K562 (cell line): ENCODE data around the gene TTBK1. TPM values are rescaled to one million over a fixed set of nuclear protein-coding genes. Genes with fewer than 3 reads are reported as not detected.

Source experiments
- ATAC-seq: fragments of 200-7000 bp; cut with Tn5 transposase; 3 replicates; pipeline ENCODE4 v1.9.1; 2020; ENCODE audit warnings: moderate library complexity
- BruUV-seq: library from RNA; stranded (reverse); fragments of 400-500 nt; replicated peaks from 2 replicates; lab custom pipeline; 2021; lab: Mats Ljungman, UMichigan
- CTCF ChIA-PET: fragments of 300-600 bp; formaldehyde crosslinking; extraction: SDS; loops from one replicate; lab custom pipeline; 2021; ENCODE audit warnings: low intra/inter-chr PET ratio; lab: Yijun Ruan, JAX
- POLR2A ChIA-PET: fragments of 300-600, 350-650 bp; sonication (Branson Sonifier 250); formaldehyde crosslinking; extraction: SDS; loops from one replicate; lab custom pipeline; 2021; ENCODE audit warnings: antibody characterized with exemption, inconsistent platforms; lab: Yijun Ruan, JAX
- DNase-seq, 4 experiments: peaks; one replicate each; pipeline versions ENCODE4 v3.0.0 to v3.0.0-alpha.2; 2011 to 2018; ENCODE audit warnings: low spot score in 3 of 4, mixed read lengths in 3 of 4; ENCODE audit errors: extremely low read depth in 1 of 4
- FAIRE-seq: peaks from 2 replicates; lab custom pipeline; 2011; peaks lifted over from hg19 to GRCh38; lab: Jason Lieb, UNC
- H2AFZ ChIP-seq: 2 replicates; pipeline ENCODE4 v1.6.0; 2011; ENCODE audit warnings: low read depth, low read length, control low read depth, inconsistent platforms
- H3K27ac ChIP-seq: fragments of 200-600 bp; 3 replicates; pipeline ENCODE4 v1.8.0; 2011; ENCODE audit warnings: low read depth, mild to moderate bottlenecking, control low read depth, inconsistent platforms, low read length, moderate library complexity, mixed read lengths; ENCODE audit errors: extremely low read depth
- H3K27me3 ChIP-seq, 2 experiments: fragments of 300-600 bp in 1 of 2; 2 replicates in 1 of 2; 3 replicates in 1 of 2; pipeline versions ENCODE4 v1.6.0 to v1.8.0; 2011; ENCODE audit warnings: inconsistent platforms in 2 of 2, low read length in 2 of 2, mild to moderate bottlenecking in 1 of 2, mixed read lengths in 1 of 2, moderate library complexity in 1 of 2; ENCODE audit not compliant: control insufficient read depth in 2 of 2, insufficient read depth in 2 of 2
- H3K36me3 ChIP-seq: fragments of 300-600 bp; 3 replicates; pipeline ENCODE4 v1.8.0; 2011; ENCODE audit warnings: mild to moderate bottlenecking, low read length, inconsistent platforms; ENCODE audit not compliant: control insufficient read depth, insufficient read depth
- H3K4me1 ChIP-seq, 2 experiments: fragments of 200-600 bp in 1 of 2; replicated peaks in 1 of 2; 2 replicates in 1 of 2; 3 replicates in 1 of 2; pipeline versions ENCODE4 v1.5.1 to v1.8.0; 2011; ENCODE audit warnings: inconsistent platforms in 2 of 2, low read length in 2 of 2, mild to moderate bottlenecking in 1 of 2, mixed read lengths in 1 of 2, moderate library complexity in 1 of 2; ENCODE audit not compliant: control insufficient read depth in 2 of 2, insufficient read depth in 2 of 2
- H3K4me2 ChIP-seq: 2 replicates; pipeline ENCODE4 v1.6.1; 2011; ENCODE audit warnings: low read length, control low read depth, inconsistent platforms, mixed read lengths; ENCODE audit not compliant: insufficient read depth
- H3K4me3 ChIP-seq: fragments of 200-600 bp; sonication (generic), shearing (Covaris generic); 2 replicates; pipeline ENCODE4 v1.5.1; 2016; ENCODE audit warnings: control low read depth, inconsistent platforms
- H3K79me2 ChIP-seq: fragments of 200-600 bp; 3 replicates; pipeline ENCODE4 v1.8.0; 2011; ENCODE audit warnings: low read length, inconsistent platforms; ENCODE audit not compliant: control insufficient read depth, insufficient read depth
- H3K9ac ChIP-seq, 2 experiments: 2 replicates each; pipeline versions ENCODE4 v1.6.0 to v1.6.1; 2011; ENCODE audit warnings: low read depth in 2 of 2, low read length in 2 of 2, control low read depth in 1 of 2, inconsistent platforms in 1 of 2, mild to moderate bottlenecking in 1 of 2, mixed read lengths in 1 of 2; ENCODE audit not compliant: insufficient read depth in 1 of 2
- H3K9me1 ChIP-seq: one replicate; pipeline ENCODE4 v1.6.0; 2011; ENCODE audit warnings: inconsistent platforms, mild to moderate bottlenecking, low read length, moderate library complexity; ENCODE audit not compliant: control insufficient read depth, insufficient read depth
- H3K9me3 ChIP-seq: replicated peaks from 2 replicates; pipeline ENCODE4 v1.5.1; 2011; ENCODE audit warnings: low read depth, low read length, inconsistent platforms; ENCODE audit not compliant: control insufficient read depth, insufficient read depth
- H4K20me1 ChIP-seq: replicated peaks from 2 replicates; pipeline ENCODE4 v1.6.1; 2011; ENCODE audit warnings: low read length, inconsistent platforms, mixed read lengths; ENCODE audit not compliant: control insufficient read depth, insufficient read depth
- ASH1L ChIP-seq: fragments of 450-650 bp; IDR thresholded peaks from 2 replicates; pipeline ENCODE4 v1.6.1; 2018; ENCODE audit warnings: borderline replicate concordance, mild to moderate bottlenecking, low read depth; ENCODE audit not compliant: partially characterized antibody
- DACH1 ChIP-seq: fragments of 450-650 bp; IDR thresholded peaks from 2 replicates; pipeline ENCODE4 v1.6.1; 2018; ENCODE audit not compliant: partially characterized antibody
- GTF2F1 ChIP-seq: IDR thresholded peaks from 2 replicates; pipeline ENCODE4 v1.6.1; 2011; ENCODE audit warnings: low read depth, low read length, improper control_type of control experiment
- HNRNPH1 ChIP-seq: fragments of 200-400 bp; formaldehyde crosslinking; optimal IDR thresholded peaks from 2 replicates; pipeline ENCODE3; 2017; ENCODE audit warnings: low read depth, mild to moderate bottlenecking, low read length, moderate library complexity
- KAT7 ChIP-seq: sonication (generic); formaldehyde crosslinking; IDR thresholded peaks from 2 replicates; pipeline ENCODE4 v1.8.0; 2022; ENCODE audit warnings: missing genetic modification reagents, mild to moderate bottlenecking, borderline replicate concordance
- MEIS2 ChIP-seq: fragments of 450-650 bp; IDR thresholded peaks from 2 replicates; pipeline ENCODE4 v1.6.1; 2014; ENCODE audit warnings: mild to moderate bottlenecking; ENCODE audit not compliant: partially characterized antibody
- PBX2 ChIP-seq, 2 experiments: IDR thresholded peaks in 1 of 2; conservative IDR thresholded peaks in 1 of 2; 2 replicates each; pipeline ENCODE4 v1.6.1; 2016; ENCODE audit warnings: low read depth in 2 of 2, mild to moderate bottlenecking in 1 of 2, missing compliant biosample characterization in 1 of 2, missing genetic modification characterization in 1 of 2, moderate library complexity in 1 of 2
- PCBP2 ChIP-seq: fragments of 200-400 bp; formaldehyde crosslinking; IDR thresholded peaks from 2 replicates; pipeline ENCODE4 v1.6.1; 2018; ENCODE audit warnings: low read length, low read depth, mild to moderate bottlenecking, moderate library complexity; ENCODE audit not compliant: poor library complexity, severe bottlenecking
- PKNOX1 ChIP-seq: fragments of 450-650 bp; IDR thresholded peaks from 2 replicates; pipeline ENCODE4 v1.6.1; 2016
- PPARD ChIP-seq: fragments of 250-450 bp; sonication (Bioruptor Pico); IDR thresholded peaks from 2 replicates; pipeline ENCODE4 v1.8.0; 2022; ENCODE audit warnings: inconsistent platforms, mild to moderate bottlenecking, moderate library complexity
- ZNF280A ChIP-seq: fragments of 450-650 bp; IDR thresholded peaks from 2 replicates; pipeline ENCODE4 v1.6.1; 2018; ENCODE audit warnings: mild to moderate bottlenecking, low read depth; ENCODE audit not compliant: partially characterized antibody
- WGBS: fragments of 100-300 bp; shearing (Covaris generic); methylation state at CpG from one replicate; pipeline ENCODE4 v1.1.6; 2016; ENCODE audit warnings: low coverage, mixed read lengths; ENCODE audit not compliant: insufficient coverage; ENCODE audit errors: missing lambda C conversion rate; 5-methylcytosine and 5-hydroxymethylcytosine counted together
- in situ Hi-C: fragments of 300-500 bp; cut with MboI; formaldehyde crosslinking; loops from 4 replicates; pipeline ENCODE4 v1.15.0; 2018; ENCODE audit warnings: inconsistent platforms, mixed read lengths
- intact Hi-C: fragments of 100-400 bp; cut with micrococcal nuclease; formaldehyde crosslinking; loops from 2 replicates; pipeline ENCODE4 v1.14.2; 2022
- polyA plus RNA-seq, 8 experiments: library from polyadenylated mRNA; depleted of rRNA in 4 of 8; stranded (reverse) in 5 of 8; unstranded in 3 of 8; fragments of >200 nt; fragmentation: Nextera tagmentation in 2 of 8; fragmentation: Illumina TruSeq in 1 of 8; extraction: Ambion mirVana in 2 of 8; extraction: Trizol in 1 of 8; gene quantifications; 2 replicates each; pipeline versions ENCODE4 v1.2.1 to v1.2.3, GENCODE V29; 2011 to 2014; ENCODE audit warnings: inconsistent platforms in 1 of 8, missing spikeins in 1 of 8
- total RNA-seq, 7 experiments: library from RNA; depleted of rRNA in 6 of 7; stranded (reverse); fragments of >200 nt in 6 of 7; fragmentation: Illumina TruSeq in 2 of 7; extraction: Trizol in 2 of 7; gene quantifications; 2 replicates each; pipeline versions ENCODE4 v1.2.1 to v1.2.3, GENCODE V29; 2011 to 2021; ENCODE audit warnings: low replicate concordance in 1 of 7

TTBK1 gene
- total and polyA plus RNA-seq, 9 of the 15 experiments (the other 6 are each of a cell fraction or from before 2014, with no cell fraction given) = not detected

GRCh38 chr6:43250992-43251373 lies 7.7 kb downstream of the TTBK1 start:
- no peaks in the 10 kb centered on the region for H3K9me3 ChIP-seq
- DNase-seq (peak in 1 of 4 experiments; percentile 22), ATAC-seq (no peak)
- peak overlapping the region in 1 of 2 experiments; percentile 64; a peak in 1 of 4 replicates for H3K9ac ChIP-seq
- peaks cover 60 to 84% of the 10 kb centered on the region in 2 experiments for H3K27me3 ChIP-seq
- POLR2A ChIA-PET = no interaction called here
- H3K4me3 ChIP-seq = no peak overlapping the region
- 1% methylated on average over 8 of the region's 8 CpGs for WGBS
- TF ChIP-seq PPARD (CRISPR knock-in tag) (no peak), MEIS2 (peak; percentile 49), PBX2 (CRISPR knock-in tag; IDR thresholded peaks at IDR 0.05; ENCODE audit: low read depth) (no peak), PBX2 (tag; conservative IDR thresholded peaks at IDR 0.05; ENCODE audit: low read depth) (peak; percentile 65), DACH1 (no peak), KAT7 (CRISPR knock-in tag) (no peak), GTF2F1 (no peak), PCBP2 (no peak), ASH1L (no peak), PKNOX1 (peak; percentile 93), HNRNPH1 (no peak), ZNF280A (no peak)
- TF ChIP-seq, all 486 proteins: peak for 3
- BruUV-seq = no TSS peak
- intact Hi-C loops = no loop called here
- Histone ChIP-seq H3K4me2 (no peak overlapping the region), H3K27ac (no peak overlapping the region), H3K79me2 (no peaks in the 10 kb centered on the region), H3K4me1 (peaks cover 10 to 20% of the 10 kb centered on the region in 2 experiments), H3K36me3 (no peaks in the 10 kb centered on the region), H3K9me1 (no peaks in the 10 kb centered on the region), H4K20me1 (peaks cover 21% of the 10 kb centered on the region), H2AFZ (no peak overlapping the region)
- no peak for FAIRE-seq
- CTCF ChIA-PET = interaction anchor here (1.0 kb wide), 1 partner anchor 256 kb away, joined by 3 read pairs; no protein-coding TSS in a partner anchor
- in situ Hi-C loops = no loop called here
